Measurements from ENCODE around the gene SRRT.

The SRRT gene

GRCh38 chr7:100895701-100895955 lies 20.7 kb downstream of the SRRT start, which contains the start of gene ACHE:
TSS of gene ACHE (minus strand) at chr7:100895888. CDS start at chr7:100894232, 1,656 bp downstream.
- TF ChIP-seq CTCF (IDR thresholded peaks at IDR 0.05; ENCODE audit: low read length): no peak
- TF ChIP-seq EZH2 (IDR thresholded peaks at IDR 0.05; ENCODE audit: borderline replicate concordance, low read length): no peak
- no peak within 1 kb of the TSS for H3K9ac ChIP-seq (ENCODE audit: low read length)
- no peaks in the 10 kb centered on the region for H3K9me3 ChIP-seq (ENCODE audit: low read length)
- no peaks in the 10 kb centered on the region for H3K79me2 ChIP-seq (ENCODE audit: insufficient read depth, low read length)
- H4K20me1 ChIP-seq (ENCODE audit: insufficient read depth, low read length): no peaks in the 10 kb centered on the region
- H3K4me2 ChIP-seq (ENCODE audit: low read length): peak within 1 kb of the TSS; percentile 32; the same call in 1 of the 2 replicates
- peaks cover 2% of the 10 kb centered on the region; the same call in 1 of the 2 replicates for H3K27me3 ChIP-seq (ENCODE audit: insufficient read depth, low read length)
- H3K4me3 ChIP-seq (ENCODE audit: low read depth, low read length, poor library complexity, severe bottlenecking): no peak within 1 kb of the TSS
- H3K4me1 ChIP-seq (ENCODE audit: insufficient read depth, low read length, severe bottlenecking): peaks cover 15% of the 10 kb centered on the region
- H3K9me2 ChIP-seq (ENCODE audit: low read depth, low read length): no peaks in the 10 kb centered on the region
- H3K27ac ChIP-seq (ENCODE audit: low read depth, low read length, poor library complexity, severe bottlenecking): no peak within 1 kb of the TSS
- no peaks in the 10 kb centered on the region for H3K36me3 ChIP-seq (ENCODE audit: insufficient read depth, low read length)
- H2AFZ ChIP-seq (ENCODE audit: low read length): no peak within 1 kb of the TSS
- H3F3A ChIP-seq (ENCODE audit: insufficient read depth, low read length): no peaks in the 10 kb centered on the region

GRCh38 chr7:100895956-100896731 lies 21.2 kb downstream of the SRRT start:
- no peak overlapping the region for H3K4me3 ChIP-seq (ENCODE audit: low read depth, low read length, poor library complexity, severe bottlenecking)
- H3K9ac ChIP-seq (ENCODE audit: low read length): no peak overlapping the region
- H3K36me3 ChIP-seq (ENCODE audit: insufficient read depth, low read length): no peaks in the 10 kb centered on the region
- no peak overlapping the region for H3K27ac ChIP-seq (ENCODE audit: low read depth, low read length, poor library complexity, severe bottlenecking)
- H3K79me2 ChIP-seq (ENCODE audit: insufficient read depth, low read length): no peaks in the 10 kb centered on the region
- no peaks in the 10 kb centered on the region for H3K9me2 ChIP-seq (ENCODE audit: low read depth, low read length)
- no peaks in the 10 kb centered on the region for H3K9me3 ChIP-seq (ENCODE audit: low read length)
- no peaks in the 10 kb centered on the region for H4K20me1 ChIP-seq (ENCODE audit: insufficient read depth, low read length)
- no peak overlapping the region for H2AFZ ChIP-seq (ENCODE audit: low read length)
- peak overlapping the region; percentile 32; the same call in 1 of the 2 replicates for H3K4me2 ChIP-seq (ENCODE audit: low read length)
- H3F3A ChIP-seq (ENCODE audit: insufficient read depth, low read length): no peaks in the 10 kb centered on the region
- TF ChIP-seq CTCF (IDR thresholded peaks at IDR 0.05; ENCODE audit: low read length): no peak
- peak; percentile 91; the same call in 1 of the 2 replicates for TF ChIP-seq EZH2 (IDR thresholded peaks at IDR 0.05; ENCODE audit: borderline replicate concordance, low read length)
- peaks cover 5% of the 10 kb centered on the region for H3K27me3 ChIP-seq (ENCODE audit: insufficient read depth, low read length)
- H3K4me1 ChIP-seq (ENCODE audit: insufficient read depth, low read length, severe bottlenecking): peaks cover 14% of the 10 kb centered on the region

GRCh38 chr7:100896732-100897608 lies 22.1 kb downstream of the SRRT start:
- H3K4me2 ChIP-seq (ENCODE audit: low read length): peak overlapping the region; percentile 32; the same call in 1 of the 2 replicates
- H3K9me3 ChIP-seq (ENCODE audit: low read length): no peaks in the 10 kb centered on the region
- no peak overlapping the region for H3K27ac ChIP-seq (ENCODE audit: low read depth, low read length, poor library complexity, severe bottlenecking)
- peak; percentile 90 for TF ChIP-seq CTCF (IDR thresholded peaks at IDR 0.05; ENCODE audit: low read length)
- no peak for TF ChIP-seq EZH2 (IDR thresholded peaks at IDR 0.05; ENCODE audit: borderline replicate concordance, low read length)
- H4K20me1 ChIP-seq (ENCODE audit: insufficient read depth, low read length): no peaks in the 10 kb centered on the region
- H3K9me2 ChIP-seq (ENCODE audit: low read depth, low read length): no peaks in the 10 kb centered on the region
- no peaks in the 10 kb centered on the region for H3K36me3 ChIP-seq (ENCODE audit: insufficient read depth, low read length)
- H3K4me1 ChIP-seq (ENCODE audit: insufficient read depth, low read length, severe bottlenecking): peaks cover 14% of the 10 kb centered on the region
- no peak overlapping the region for H3K9ac ChIP-seq (ENCODE audit: low read length)
- no peak overlapping the region for H2AFZ ChIP-seq (ENCODE audit: low read length)
- no peaks in the 10 kb centered on the region for H3K79me2 ChIP-seq (ENCODE audit: insufficient read depth, low read length)
- H3F3A ChIP-seq (ENCODE audit: insufficient read depth, low read length): no peaks in the 10 kb centered on the region
- peaks cover 5% of the 10 kb centered on the region for H3K27me3 ChIP-seq (ENCODE audit: insufficient read depth, low read length)
- H3K4me3 ChIP-seq (ENCODE audit: low read depth, low read length, poor library complexity, severe bottlenecking): no peak overlapping the region

All from OCI-LY1 (cell line).